NCI-H146 (cell line): ENCODE data around the gene SULT1C2.
"Not testable (repeated sequence)": the region's sequence is repeated elsewhere in the genome, so short reads cannot be mapped to it uniquely, and the experiment has no call there.

Experiments
- DNase-seq: peaks from one replicate; lab custom pipeline; 2025; lab: John Stamatoyannopoulos, UW

Gene SULT1C2

GRCh38 chr2:108288534-108289106 lies at the start of gene SULT1C2:
Gene SULT1C2, plus strand, starts transcription at chr2:108288895. Its CDS starts 4,773 bp downstream, at chr2:108293668.
- DNase-seq, result no peak

- no peak for DNase-seq
These were observed 48.9 kb upstream of the SULT1C2 start, which contains the start of gene SULT1C3 for GRCh38 chr2:108239786-108240185. Gene SULT1C3, plus strand, starts transcription at chr2:108239968. Its CDS starts 7,227 bp downstream, at chr2:108247195.

GRCh38 chr2:108240966-108241365 lies 47.7 kb upstream of the SULT1C2 start:
- no peak for DNase-seq

GRCh38 chr2:108243566-108243965 lies 45.1 kb upstream of the SULT1C2 start:
- no peak for DNase-seq

GRCh38 chr2:108244667-108245414 lies 43.9 kb upstream of the SULT1C2 start:
- no peak for DNase-seq

GRCh38 chr2:108253106-108253505 lies 35.6 kb upstream of the SULT1C2 start:
- no peak for DNase-seq

GRCh38 chr2:108257757-108258331 lies 30.9 kb upstream of the SULT1C2 start:
- no peak for DNase-seq

- DNase-seq, result no peak
These were observed 27.9 kb upstream of the SULT1C2 start for GRCh38 chr2:108260773-108261172.

GRCh38 chr2:108262036-108262435 lies 26.7 kb upstream of the SULT1C2 start:
- no peak for DNase-seq

- DNase-seq, result no peak
These were observed 25.3 kb upstream of the SULT1C2 start for GRCh38 chr2:108263401-108263800.

- no peak for DNase-seq
These were observed 22.5 kb upstream of the SULT1C2 start for GRCh38 chr2:108266218-108266617.

GRCh38 chr2:108267101-108267500 lies 21.6 kb upstream of the SULT1C2 start:
- DNase-seq, result no peak

- DNase-seq, result no peak
These were observed 20.7 kb upstream of the SULT1C2 start for GRCh38 chr2:108268001-108268400.

GRCh38 chr2:108270346-108270745 lies 18.3 kb upstream of the SULT1C2 start:
- DNase-seq, result no peak

GRCh38 chr2:108270768-108271506 lies 17.8 kb upstream of the SULT1C2 start:
- no peak for DNase-seq

- no peak for DNase-seq
These were observed 16.9 kb upstream of the SULT1C2 start for GRCh38 chr2:108271691-108272253.

- no peak for DNase-seq
These were observed 10.1 kb upstream of the SULT1C2 start for GRCh38 chr2:108278631-108279030.

- no peak for DNase-seq
These were observed 9.2 kb upstream of the SULT1C2 start for GRCh38 chr2:108279468-108279867.

GRCh38 chr2:108280466-108280865 lies 8.2 kb upstream of the SULT1C2 start:
- no peak for DNase-seq

GRCh38 chr2:108284566-108284965 lies 4.1 kb upstream of the SULT1C2 start:
- not testable (repeated sequence) for DNase-seq

- no peak for DNase-seq
These were observed 3.1 kb upstream of the SULT1C2 start for GRCh38 chr2:108285616-108286015.

GRCh38 chr2:108287169-108287568 lies 1.5 kb upstream of the SULT1C2 start:
- DNase-seq, result no peak
